Tibial nerve (tissue), 3 donors: ENCODE measurements around the gene INPP1.

ENCODE experiments used
- CTCF ChIP-seq, 5 experiments: fragments of 200-600 bp in 3 of 5; fragments of 450-650 bp in 2 of 5; sonication (generic) in 3 of 5; IDR thresholded peaks; one replicate each; pipeline ENCODE4 v1.5.1; 2016 to 2019; ENCODE audit warnings: antibody characterized with exemption in 5 of 5, mild to moderate bottlenecking in 3 of 5, moderate library complexity in 2 of 5
- POLR2A ChIP-seq, 2 donors: fragments of 450-650 bp; IDR thresholded peaks; one replicate each; pipeline ENCODE4 v1.6.1; 2017; ENCODE audit warnings: antibody characterized with exemption in 2 of 2, mild to moderate bottlenecking in 2 of 2, moderate library complexity in 2 of 2

DNA sequence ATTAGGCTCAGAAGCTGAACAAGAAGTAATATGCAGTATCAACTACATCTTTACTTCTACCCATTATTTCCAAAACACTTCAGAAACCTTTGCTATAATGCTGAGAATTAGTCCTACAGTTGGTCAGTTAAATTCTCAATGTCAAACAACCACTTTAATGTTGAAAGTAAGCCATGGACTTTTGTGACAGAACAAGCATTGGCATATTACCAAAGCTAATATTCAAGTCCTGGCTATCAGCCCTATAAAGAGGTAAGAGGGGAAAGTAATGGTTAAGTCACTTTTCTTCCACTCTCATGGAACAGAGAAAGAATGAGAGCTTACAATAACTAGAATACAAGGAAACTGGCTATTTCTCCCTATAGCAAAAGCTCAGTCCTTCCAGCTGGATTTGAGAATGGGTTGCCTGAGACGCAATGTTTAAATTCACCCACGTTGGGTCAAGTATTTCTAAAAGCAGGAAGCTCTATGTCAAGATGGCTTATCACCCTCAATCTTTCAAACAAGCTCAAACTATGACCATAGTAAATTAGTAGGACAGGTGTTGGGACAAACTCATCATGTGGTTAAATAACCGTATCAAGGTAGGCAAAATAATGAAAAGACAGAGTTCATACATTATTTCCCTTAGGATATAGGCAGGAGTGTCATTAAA is 33.3 kb downstream of the INPP1 start:
- TF ChIP-seq CTCF (IDR thresholded peaks at IDR 0.05) (no peak), POLR2A (IDR thresholded peaks at IDR 0.05) (no peak)
